IMR-90 (cell line): ENCODE measurements around the gene PHEX.

Source experiments
- CHD1 ChIP-seq: IDR thresholded peaks from 2 replicates; pipeline ENCODE4 v1.6.1; 2012; ENCODE audit warnings: low read depth, low read length, improper control_type of control experiment
- CTCF ChIP-seq: conservative IDR thresholded peaks from 2 replicates; pipeline ENCODE4 v1.5.1; 2012; ENCODE audit warnings: mild to moderate bottlenecking, low read depth, low read length, improper control_type of control experiment
- POLR2A ChIP-seq: IDR thresholded peaks from 2 replicates; pipeline ENCODE4 v1.6.1; 2012; ENCODE audit warnings: mild to moderate bottlenecking, low read depth, low read length
- RCOR1 ChIP-seq: IDR thresholded peaks from 2 replicates; pipeline ENCODE4 v1.6.1; 2012; ENCODE audit warnings: mild to moderate bottlenecking, low read length, improper control_type of control experiment; ENCODE audit not compliant: insufficient replicate concordance
- USF2 ChIP-seq: fragments of 150-350 bp; IDR thresholded peaks from 2 replicates; pipeline ENCODE4 v1.6.1; 2017; ENCODE audit warnings: mild to moderate bottlenecking, antibody characterized with exemption, low read length, low read depth

GRCh38 chrX:22194660-22194945, 162.5 kb downstream of the PHEX start:
- TF ChIP-seq USF2 = no peak
- no peak for TF ChIP-seq CTCF
- no peak for TF ChIP-seq POLR2A
- TF ChIP-seq CHD1 = no peak
- no peak for TF ChIP-seq RCOR1
